ENCODE data around the gene CRIP1.
A peak's percentile ranks its signal among the peaks of the same experiment; 100 is the strongest.

GRCh38 chr14:105485739-105486162 lies 935 bp upstream of the CRIP1 start:
- TF ChIP-seq CTCF (IDR thresholded peaks at IDR 0.05; ENCODE audit: poor library complexity) (peak; percentile 40), EZH2 (IDR thresholded peaks at IDR 0.05; ENCODE audit: borderline replicate concordance) (no peak), EZH2phosphoT487 (IDR thresholded peaks at IDR 0.05; ENCODE audit: low read depth, severe bottlenecking, unreplicated experiment) (no peak)
